HEK293 (cell line): ENCODE results near the gene RFESD.
A peak's percentile ranks its signal among the peaks of the same experiment; 100 is the strongest.
"Not testable (repeated sequence)": the region's sequence is repeated elsewhere in the genome, so short reads cannot be mapped to it uniquely, and the experiment has no call there.

Experiments used
- CTCF ChIA-PET: fragments of 350-600 bp; formaldehyde crosslinking; extraction: SDS; loops from one replicate; lab custom pipeline; 2021; ENCODE audit warnings: antibody characterized with exemption; lab: Yijun Ruan, JAX
- POLR2A ChIA-PET: fragments of 300-600 bp; formaldehyde crosslinking; extraction: SDS; loops from one replicate; lab custom pipeline; 2020; ENCODE audit warnings: antibody characterized with exemption, inconsistent platforms; lab: Yijun Ruan, JAX
- H3K27ac ChIP-seq: fragments of 200-500 bp; sonication (Bioruptor generic); 2 replicates; pipeline ENCODE4 v1.5.1; 2014; ENCODE audit warnings: low read depth, low read length, control low read depth, inconsistent platforms; ENCODE audit errors: extremely low read depth
- H3K36me3 ChIP-seq, 2 experiments: fragments of 200-500 bp in 1 of 2; sonication (Bioruptor generic) in 1 of 2; 1 replicate in 1 of 2; 2 replicates in 1 of 2; pipeline ENCODE4 v1.5.1; 2014 to 2017; ENCODE audit warnings: inconsistent platforms in 2 of 2, low read length in 2 of 2; ENCODE audit not compliant: control insufficient read depth in 2 of 2, insufficient read depth in 1 of 2
- H3K4me1 ChIP-seq: fragments of 200-500 bp; sonication (Bioruptor generic); 2 replicates; pipeline ENCODE4 v1.5.1; 2014; ENCODE audit warnings: mild to moderate bottlenecking, low read length, inconsistent platforms; ENCODE audit not compliant: control insufficient read depth, insufficient read depth
- H3K4me3 ChIP-seq: 2 replicates; pipeline ENCODE4 v1.5.1; 2011; ENCODE audit warnings: low read depth, mild to moderate bottlenecking, control low read depth, low read length, moderate library complexity
- H3K9me3 ChIP-seq: fragments of 200-500 bp; sonication (Bioruptor generic); 2 replicates; pipeline ENCODE4 v1.5.1; 2014; ENCODE audit warnings: low read depth, low read length, inconsistent platforms; ENCODE audit not compliant: control insufficient read depth, insufficient read depth
- BCL11B ChIP-seq: fragments of 450-650 bp; formaldehyde crosslinking; IDR thresholded peaks from 2 replicates; pipeline ENCODE4 v1.5.1; 2016; ENCODE audit warnings: low read depth, missing biosample characterization, missing genetic modification characterization
- FEZF1 ChIP-seq: fragments of 450-650 bp; formaldehyde crosslinking; IDR thresholded peaks from 2 replicates; pipeline ENCODE4 v1.5.1; 2016; ENCODE audit warnings: missing biosample characterization, missing genetic modification characterization
- SP2 ChIP-seq: fragments of 450-650 bp; formaldehyde crosslinking; IDR thresholded peaks from 2 replicates; pipeline ENCODE4 v1.5.1; 2016; ENCODE audit warnings: missing biosample characterization, missing genetic modification characterization
- SP3 ChIP-seq: fragments of 450-650 bp; formaldehyde crosslinking; IDR thresholded peaks from 2 replicates; pipeline ENCODE4 v1.5.1; 2016; ENCODE audit warnings: missing biosample characterization, missing genetic modification characterization
- ZFHX2 ChIP-seq: fragments of 450-650 bp; formaldehyde crosslinking; conservative IDR thresholded peaks from 2 replicates; pipeline ENCODE4 v1.5.1; 2016; ENCODE audit warnings: missing biosample characterization, missing genetic modification characterization
- ZFP37 ChIP-seq: fragments of 450-650 bp; formaldehyde crosslinking; IDR thresholded peaks from 2 replicates; pipeline ENCODE4 v1.5.1; 2016; ENCODE audit warnings: missing biosample characterization, missing genetic modification characterization
- ZNF214 ChIP-seq: fragments of 450-650 bp; formaldehyde crosslinking; IDR thresholded peaks from 2 replicates; pipeline ENCODE4 v1.5.1; 2017; ENCODE audit warnings: missing biosample characterization, mild to moderate bottlenecking, missing genetic modification characterization, borderline replicate concordance
- ZNF416 ChIP-seq: fragments of 450-650 bp; formaldehyde crosslinking; IDR thresholded peaks from 2 replicates; pipeline ENCODE4 v1.5.1; 2016; ENCODE audit warnings: missing biosample characterization, missing genetic modification characterization
- ZNF423 ChIP-seq: fragments of 450-650 bp; formaldehyde crosslinking; IDR thresholded peaks from 2 replicates; pipeline ENCODE4 v1.5.1; 2016; ENCODE audit warnings: missing biosample characterization, missing genetic modification characterization
- ZNF549 ChIP-seq: fragments of 450-650 bp; IDR thresholded peaks from 2 replicates; pipeline ENCODE4 v1.5.1; 2018; ENCODE audit warnings: missing biosample characterization, missing genetic modification characterization, mild to moderate bottlenecking, inconsistent platforms, moderate library complexity
- TF ChIP-seq, protein P1 (sequence below): fragments of 450-650 bp; formaldehyde crosslinking; IDR thresholded peaks from 2 replicates; pipeline ENCODE4 v1.5.1; 2016; ENCODE audit warnings: missing biosample characterization, missing genetic modification characterization

RFESD gene

DNA sequence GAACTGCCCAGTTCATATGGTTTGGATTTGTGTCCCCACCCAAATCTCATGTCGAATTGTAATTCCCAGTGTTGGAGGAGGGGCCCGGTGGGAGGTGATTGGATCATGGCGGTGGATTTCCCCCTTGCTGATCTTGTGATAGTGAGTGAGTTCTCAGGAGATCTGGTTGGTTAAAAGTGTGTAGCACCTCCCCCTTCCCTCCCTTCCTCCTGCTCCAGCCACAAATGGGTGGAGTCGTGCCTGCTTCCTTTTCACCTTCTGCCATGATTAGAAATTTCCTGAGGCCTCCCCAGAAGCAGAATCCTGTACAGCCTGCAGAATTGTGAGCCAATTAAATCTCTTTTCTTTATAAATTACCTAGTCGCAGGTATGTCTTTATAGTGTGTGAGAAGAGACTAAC is 59.6 kb downstream of the RFESD start:
- CTCF ChIA-PET, H3K36me3 ChIP-seq, H3K4me3 ChIP-seq, H3K27ac ChIP-seq, H3K4me1 ChIP-seq, POLR2A ChIA-PET, H3K9me3 ChIP-seq: not testable (repeated sequence)
- TF ChIP-seq ZNF549 (0 out of 2 replicates have a peak, but pooled peaks have one; percentile 1), SP2 (tag by site-specific recombination) (peak; percentile 22; the same call in 1 of the 2 replicates), SP3 (tag by site-specific recombination) (0 out of 2 replicates have a peak, but pooled peaks have one; percentile 11)

DNA sequence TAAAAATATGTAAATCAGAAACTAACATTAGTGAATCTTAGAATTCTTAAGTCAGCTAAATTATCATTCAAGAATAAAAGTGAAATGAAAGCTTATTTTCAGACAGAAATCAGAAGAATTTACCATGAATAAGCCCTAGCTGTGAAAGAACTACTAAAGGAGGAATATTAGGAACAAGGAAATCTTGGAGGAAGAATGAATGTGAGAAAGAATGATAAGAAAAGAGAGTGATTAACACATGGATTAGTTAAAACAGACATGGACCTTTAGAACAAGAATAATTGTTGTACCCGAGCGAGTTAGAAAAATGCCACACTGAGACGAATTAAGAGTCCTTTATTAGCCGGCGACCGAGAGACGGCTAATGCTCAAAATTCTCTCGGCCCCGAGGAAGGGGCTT is 60.5 kb downstream of the RFESD start:
- ChIA-PET POLR2A (no interaction called here), CTCF (no interaction called here)
- Histone ChIP-seq H3K36me3 (no peaks in the 10 kb centered on the region), H3K4me1 (no peaks in the 10 kb centered on the region), H3K4me3 (no peak overlapping the region), H3K27ac (no peak overlapping the region), H3K9me3 (no peaks in the 10 kb centered on the region)
- TF ChIP-seq FEZF1 (tag by site-specific recombination) (no peak), ZFHX2 (tag by site-specific recombination) (no peak), ZNF416 (no peak), ZNF423 (tag by site-specific recombination) (no peak), BCL11B (tag by site-specific recombination) (no peak), ZFP37 (tag by site-specific recombination) (no peak), ZNF214 (tag by site-specific recombination) (no peak)
- TF ChIP-seq, protein P1, sequence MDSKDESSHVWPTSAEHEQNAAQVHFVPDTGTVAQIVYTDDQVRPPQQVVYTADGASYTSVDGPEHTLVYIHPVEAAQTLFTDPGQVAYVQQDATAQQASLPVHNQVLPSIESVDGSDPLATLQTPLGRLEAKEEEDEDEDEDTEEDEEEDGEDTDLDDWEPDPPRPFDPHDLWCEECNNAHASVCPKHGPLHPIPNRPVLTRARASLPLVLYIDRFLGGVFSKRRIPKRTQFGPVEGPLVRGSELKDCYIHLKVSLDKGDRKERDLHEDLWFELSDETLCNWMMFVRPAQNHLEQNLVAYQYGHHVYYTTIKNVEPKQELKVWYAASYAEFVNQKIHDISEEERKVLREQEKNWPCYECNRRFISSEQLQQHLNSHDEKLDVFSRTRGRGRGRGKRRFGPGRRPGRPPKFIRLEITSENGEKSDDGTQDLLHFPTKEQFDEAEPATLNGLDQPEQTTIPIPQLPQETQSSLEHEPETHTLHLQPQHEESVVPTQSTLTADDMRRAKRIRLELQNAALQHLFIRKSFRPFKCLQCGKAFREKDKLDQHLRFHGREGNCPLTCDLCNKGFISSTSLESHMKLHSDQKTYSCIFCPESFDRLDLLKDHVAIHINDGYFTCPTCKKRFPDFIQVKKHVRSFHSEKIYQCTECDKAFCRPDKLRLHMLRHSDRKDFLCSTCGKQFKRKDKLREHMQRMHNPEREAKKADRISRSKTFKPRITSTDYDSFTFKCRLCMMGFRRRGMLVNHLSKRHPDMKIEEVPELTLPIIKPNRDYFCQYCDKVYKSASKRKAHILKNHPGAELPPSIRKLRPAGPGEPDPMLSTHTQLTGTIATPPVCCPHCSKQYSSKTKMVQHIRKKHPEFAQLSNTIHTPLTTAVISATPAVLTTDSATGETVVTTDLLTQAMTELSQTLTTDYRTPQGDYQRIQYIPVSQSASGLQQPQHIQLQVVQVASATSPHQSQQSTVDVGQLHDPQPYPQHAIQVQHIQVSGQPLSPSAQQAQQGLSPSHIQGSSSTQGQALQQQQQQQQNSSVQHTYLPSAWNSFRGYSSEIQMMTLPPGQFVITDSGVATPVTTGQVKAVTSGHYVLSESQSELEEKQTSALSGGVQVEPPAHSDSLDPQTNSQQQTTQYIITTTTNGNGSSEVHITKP (tag by site-specific recombination), result no peak
